ENCODE measurements around the gene GPC1. TPM values are rescaled to one million over a fixed set of nuclear protein-coding genes. Genes with fewer than 3 reads are reported as not detected.

The GPC1 gene
- total and polyA plus RNA-seq, 2 of the 4 experiments (the other 2 are of a cell fraction) = 16.0 to 211 TPM

- Histone ChIP-seq H3K9me1 (ENCODE audit: insufficient read depth, low read length) (no peaks in the 10 kb centered on the region), H2BK15ac (ENCODE audit: low read depth, low read length) (no peak overlapping the region), H3K27ac (ENCODE audit: insufficient read depth, low read length) (no peak overlapping the region), H3K18ac (ENCODE audit: low read depth, low read length) (no peak overlapping the region), H3K79me1 (ENCODE audit: low read depth in 1 of 2, low read length in 2 of 2) (no peaks in the 10 kb centered on the region), H3K9ac (ENCODE audit: low read depth, low read length) (no peak overlapping the region), H4K8ac (ENCODE audit: low read depth in 2 of 2, low read length in 2 of 2) (no peak overlapping the region), H3K4me3 (ENCODE audit: insufficient read depth, low read depth, low read length) (no peak overlapping the region), H3K9me3 (ENCODE audit: control insufficient read depth, insufficient read depth, low read length) (no peaks in the 10 kb centered on the region), H2AK9ac (replicated peaks; ENCODE audit: low read depth, low read length, poor library complexity) (no peak overlapping the region), H4K91ac (ENCODE audit: insufficient read depth, low read depth, low read length) (no peak overlapping the region), H3K14ac (replicated peaks; ENCODE audit: low read depth, low read length) (no peak overlapping the region), H3K4ac (ENCODE audit: low read depth, low read length) (no peak overlapping the region), H3K27me3 (ENCODE audit: control insufficient read depth, insufficient read depth, low read length) (no peaks in the 10 kb centered on the region), H3K36me3 (ENCODE audit: control insufficient read depth, insufficient read depth, low read length) (no peaks in the 10 kb centered on the region), H3K4me1 (ENCODE audit: control insufficient read depth, insufficient read depth, low read length) (no peaks in the 10 kb centered on the region), H2AK5ac (ENCODE audit: low read depth, low read length) (no peak overlapping the region), H2BK120ac (ENCODE audit: low read depth, low read length) (no peak overlapping the region), H3K23ac (ENCODE audit: low read depth, low read length) (no peak overlapping the region), H2BK20ac (ENCODE audit: low read depth, low read length) (no peak overlapping the region), H2AFZ (replicated peaks; ENCODE audit: low read length, poor library complexity) (no peak overlapping the region), H3K56ac (ENCODE audit: extremely low read depth, insufficient read depth, low read length) (no peak overlapping the region), H3K4me2 (ENCODE audit: low read depth, low read length) (no peak overlapping the region), H4K20me1 (ENCODE audit: insufficient read depth, low read length) (no peaks in the 10 kb centered on the region), H2BK5ac (ENCODE audit: low read depth, low read length, poor library complexity, severe bottlenecking) (no peak overlapping the region), H4K5ac (ENCODE audit: low read depth, low read length) (no peak overlapping the region)
- 74% methylated on average over 10 of the region's 17 CpGs; no CpG with 5 or more reads in 1 of the 2 experiments for WGBS, 2 experiments (ENCODE audit: extremely low coverage in 2 of 2, insufficient read length in 1 of 2)
- POLR2A ChIA-PET (ENCODE audit: unreplicated experiment) = no interaction called here
- intact Hi-C loops (cut with micrococcal nuclease) = no loop called here
- no peak for TF ChIP-seq RAD21 (IDR thresholded peaks at IDR 0.05; ENCODE audit: low read length)
- TF ChIP-seq CHD1 (IDR thresholded peaks at IDR 0.05; ENCODE audit: low read depth, low read length) = no peak
- TF ChIP-seq MAFK (IDR thresholded peaks at IDR 0.05; ENCODE audit: low read depth, low read length) = no peak
- no peak for TF ChIP-seq CTCF (conservative IDR thresholded peaks at IDR 0.05; ENCODE audit: low read depth, low read length)
- TF ChIP-seq FOS (IDR thresholded peaks at IDR 0.05; ENCODE audit: low read depth, low read length) = no peak
- TF ChIP-seq MAZ (IDR thresholded peaks at IDR 0.05; ENCODE audit: borderline replicate concordance, low read depth, low read length) = no peak
- no peak for TF ChIP-seq SMC3 (IDR thresholded peaks at IDR 0.05; ENCODE audit: low read depth, low read length)
- TF ChIP-seq RFX5 (IDR thresholded peaks at IDR 0.05; ENCODE audit: low read depth, low read length) = no peak
- dilution Hi-C loops (cut with HindIII; ENCODE audit: low sequenced_read_pairs, unreplicated experiment) = no loop called here
- BruUV-seq (replicated peaks) = no TSS peak
- DNase-seq = no peak
- in situ Hi-C loops (cut with MboI; ENCODE audit: low sequenced_read_pairs) = loop anchor here (10.0 kb wide), 1 partner anchor 338 kb away; no protein-coding TSS in a partner anchor
- CTCF ChIA-PET = no interaction called here
- ATAC-seq (ENCODE audit: low read depth) = no peak
Observed at GRCh38 chr2:240506406-240507059, 71.1 kb downstream of the GPC1 start.
